HL-60 (cell line): ENCODE results near the gene RGL1.

Experiments
- DNase-seq, 2 experiments: peaks; one replicate each; pipeline ENCODE4 v3.0.0-alpha.2; 2010 to 2020; ENCODE audit warnings: low read depth in 1 of 2, low spot score in 1 of 2
- H3K27ac ChIP-seq: fragments of 250-450 bp; sonication (Bioruptor Pico); replicated peaks from 2 replicates; pipeline ENCODE4 v1.5.1; 2020; ENCODE audit warnings: mild to moderate bottlenecking, moderate library complexity
- H3K27me3 ChIP-seq: fragments of 250-450 bp; sonication (Bioruptor Pico); 2 replicates; pipeline ENCODE4 v1.5.1; 2021; ENCODE audit warnings: mild to moderate bottlenecking, moderate library complexity; ENCODE audit not compliant: insufficient read depth, poor library complexity, severe bottlenecking
- H3K4me3 ChIP-seq: replicated peaks from 2 replicates; pipeline ENCODE4 v1.5.1; 2011; ENCODE audit warnings: mild to moderate bottlenecking, control low read depth, low read length; ENCODE audit not compliant: insufficient read depth
- GABPA ChIP-seq: IDR thresholded peaks from 2 replicates; pipeline ENCODE4 v1.6.1; 2012; ENCODE audit warnings: low read depth
- POLR2AphosphoS5 ChIP-seq: IDR thresholded peaks from 2 replicates; pipeline ENCODE4 v1.6.1; 2012; ENCODE audit warnings: low read depth
- SPI1 ChIP-seq: IDR thresholded peaks from 2 replicates; pipeline ENCODE4 v1.6.1; 2012; ENCODE audit warnings: low read depth, mild to moderate bottlenecking, borderline replicate concordance
- TF ChIP-seq, protein P1 (sequence below): IDR thresholded peaks from one replicate; pipeline ENCODE4 v1.5.1; 2011; ENCODE audit warnings: low read length, control low read depth, inconsistent platforms; ENCODE audit not compliant: insufficient read depth
- TF ChIP-seq, protein P2 (sequence below): IDR thresholded peaks from 2 replicates; pipeline ENCODE4 v1.6.1; 2012; ENCODE audit warnings: low read depth; ENCODE audit not compliant: insufficient replicate concordance

The RGL1 gene

DNA sequence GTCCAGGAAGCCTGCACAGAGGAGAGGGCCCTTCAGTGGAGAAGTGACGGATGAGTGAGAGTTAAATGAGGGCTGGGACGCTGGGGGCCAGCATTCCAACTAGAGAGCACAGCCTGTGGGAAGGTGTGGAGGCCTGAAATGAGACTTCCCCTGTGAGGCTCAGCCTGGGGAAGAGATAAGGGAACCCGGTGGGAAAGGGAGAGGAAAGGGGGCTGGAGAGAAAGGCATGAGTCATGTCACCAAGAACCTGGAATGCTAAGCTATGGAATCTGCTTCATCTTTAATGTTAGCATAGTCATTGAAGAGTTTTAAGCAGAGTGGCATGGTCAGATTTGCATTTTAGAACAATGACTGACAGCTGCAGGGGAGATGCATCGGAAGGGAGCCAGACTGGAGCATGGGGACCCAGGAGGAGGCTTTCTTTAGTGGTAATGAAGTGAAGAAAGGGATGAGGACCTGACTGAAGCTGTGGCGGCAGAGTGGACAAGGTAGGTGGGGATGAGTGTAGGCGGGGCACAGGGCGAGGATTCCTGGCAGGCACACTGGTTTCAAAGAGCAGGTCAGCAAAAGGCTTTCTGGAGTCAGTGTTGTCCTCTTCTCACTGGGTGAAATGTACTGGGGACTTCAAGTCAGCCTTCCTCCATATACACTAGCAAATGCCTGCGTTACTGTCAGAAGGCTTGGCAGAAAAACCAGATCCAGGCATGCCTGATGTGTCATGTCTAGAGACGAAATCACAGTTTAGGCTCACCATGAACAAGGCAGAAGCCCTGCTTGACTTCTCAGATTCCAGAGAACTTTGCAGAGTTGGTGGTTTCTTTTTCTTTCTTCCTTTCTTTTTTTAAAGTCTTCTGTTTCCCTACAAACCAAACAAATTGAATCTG is 8.0 kb downstream of the RGL1 start:
- no peak for DNase-seq
- Histone ChIP-seq H3K27ac (no peak overlapping the region), H3K4me3 (no peak overlapping the region), H3K27me3 (no peaks in the 10 kb centered on the region)
- TF ChIP-seq SPI1 (no peak), GABPA (no peak), POLR2AphosphoS5 (no peak)
- TF ChIP-seq, protein P1, sequence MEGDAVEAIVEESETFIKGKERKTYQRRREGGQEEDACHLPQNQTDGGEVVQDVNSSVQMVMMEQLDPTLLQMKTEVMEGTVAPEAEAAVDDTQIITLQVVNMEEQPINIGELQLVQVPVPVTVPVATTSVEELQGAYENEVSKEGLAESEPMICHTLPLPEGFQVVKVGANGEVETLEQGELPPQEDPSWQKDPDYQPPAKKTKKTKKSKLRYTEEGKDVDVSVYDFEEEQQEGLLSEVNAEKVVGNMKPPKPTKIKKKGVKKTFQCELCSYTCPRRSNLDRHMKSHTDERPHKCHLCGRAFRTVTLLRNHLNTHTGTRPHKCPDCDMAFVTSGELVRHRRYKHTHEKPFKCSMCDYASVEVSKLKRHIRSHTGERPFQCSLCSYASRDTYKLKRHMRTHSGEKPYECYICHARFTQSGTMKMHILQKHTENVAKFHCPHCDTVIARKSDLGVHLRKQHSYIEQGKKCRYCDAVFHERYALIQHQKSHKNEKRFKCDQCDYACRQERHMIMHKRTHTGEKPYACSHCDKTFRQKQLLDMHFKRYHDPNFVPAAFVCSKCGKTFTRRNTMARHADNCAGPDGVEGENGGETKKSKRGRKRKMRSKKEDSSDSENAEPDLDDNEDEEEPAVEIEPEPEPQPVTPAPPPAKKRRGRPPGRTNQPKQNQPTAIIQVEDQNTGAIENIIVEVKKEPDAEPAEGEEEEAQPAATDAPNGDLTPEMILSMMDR = no peak
- TF ChIP-seq, protein P2, sequence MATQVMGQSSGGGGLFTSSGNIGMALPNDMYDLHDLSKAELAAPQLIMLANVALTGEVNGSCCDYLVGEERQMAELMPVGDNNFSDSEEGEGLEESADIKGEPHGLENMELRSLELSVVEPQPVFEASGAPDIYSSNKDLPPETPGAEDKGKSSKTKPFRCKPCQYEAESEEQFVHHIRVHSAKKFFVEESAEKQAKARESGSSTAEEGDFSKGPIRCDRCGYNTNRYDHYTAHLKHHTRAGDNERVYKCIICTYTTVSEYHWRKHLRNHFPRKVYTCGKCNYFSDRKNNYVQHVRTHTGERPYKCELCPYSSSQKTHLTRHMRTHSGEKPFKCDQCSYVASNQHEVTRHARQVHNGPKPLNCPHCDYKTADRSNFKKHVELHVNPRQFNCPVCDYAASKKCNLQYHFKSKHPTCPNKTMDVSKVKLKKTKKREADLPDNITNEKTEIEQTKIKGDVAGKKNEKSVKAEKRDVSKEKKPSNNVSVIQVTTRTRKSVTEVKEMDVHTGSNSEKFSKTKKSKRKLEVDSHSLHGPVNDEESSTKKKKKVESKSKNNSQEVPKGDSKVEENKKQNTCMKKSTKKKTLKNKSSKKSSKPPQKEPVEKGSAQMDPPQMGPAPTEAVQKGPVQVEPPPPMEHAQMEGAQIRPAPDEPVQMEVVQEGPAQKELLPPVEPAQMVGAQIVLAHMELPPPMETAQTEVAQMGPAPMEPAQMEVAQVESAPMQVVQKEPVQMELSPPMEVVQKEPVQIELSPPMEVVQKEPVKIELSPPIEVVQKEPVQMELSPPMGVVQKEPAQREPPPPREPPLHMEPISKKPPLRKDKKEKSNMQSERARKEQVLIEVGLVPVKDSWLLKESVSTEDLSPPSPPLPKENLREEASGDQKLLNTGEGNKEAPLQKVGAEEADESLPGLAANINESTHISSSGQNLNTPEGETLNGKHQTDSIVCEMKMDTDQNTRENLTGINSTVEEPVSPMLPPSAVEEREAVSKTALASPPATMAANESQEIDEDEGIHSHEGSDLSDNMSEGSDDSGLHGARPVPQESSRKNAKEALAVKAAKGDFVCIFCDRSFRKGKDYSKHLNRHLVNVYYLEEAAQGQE = no peak

DNA sequence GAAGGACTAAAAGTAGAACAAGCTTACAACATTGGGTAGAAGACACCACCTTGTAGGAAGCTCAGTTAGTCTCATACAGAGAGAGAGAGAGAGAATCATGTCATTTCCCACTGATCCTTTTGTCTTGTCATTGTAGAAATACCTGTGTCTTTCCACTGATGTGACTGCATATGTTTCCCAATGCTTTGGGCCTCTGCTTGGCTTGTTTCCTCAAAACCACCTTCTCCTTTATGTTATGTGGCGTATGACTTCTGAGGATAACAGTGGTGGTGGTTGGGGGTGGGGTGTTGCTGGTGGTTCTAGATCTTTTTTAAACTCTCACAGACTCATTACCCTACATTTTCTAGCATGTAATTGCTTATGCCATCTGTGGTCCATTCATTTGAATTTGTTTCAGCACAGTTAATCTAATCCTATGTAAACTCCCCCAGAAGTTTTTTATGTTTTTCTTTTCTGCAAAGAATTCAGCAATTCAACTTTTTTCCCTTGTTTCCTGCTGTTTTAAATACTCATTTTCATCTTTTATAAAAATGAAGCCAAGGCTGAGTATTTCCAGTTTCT is 9.3 kb downstream of the RGL1 start:
- DNase-seq = peak in 1 of 2 experiments; percentile 46
- no peaks in the 10 kb centered on the region for H3K27me3 ChIP-seq
- no peak overlapping the region for H3K27ac ChIP-seq
- TF ChIP-seq, protein P2 = no peak
- TF ChIP-seq, protein P1 = no peak
- TF ChIP-seq POLR2AphosphoS5 = no peak
- no peak for TF ChIP-seq GABPA
- no peak for TF ChIP-seq SPI1
- H3K4me3 ChIP-seq = no peak overlapping the region

DNA sequence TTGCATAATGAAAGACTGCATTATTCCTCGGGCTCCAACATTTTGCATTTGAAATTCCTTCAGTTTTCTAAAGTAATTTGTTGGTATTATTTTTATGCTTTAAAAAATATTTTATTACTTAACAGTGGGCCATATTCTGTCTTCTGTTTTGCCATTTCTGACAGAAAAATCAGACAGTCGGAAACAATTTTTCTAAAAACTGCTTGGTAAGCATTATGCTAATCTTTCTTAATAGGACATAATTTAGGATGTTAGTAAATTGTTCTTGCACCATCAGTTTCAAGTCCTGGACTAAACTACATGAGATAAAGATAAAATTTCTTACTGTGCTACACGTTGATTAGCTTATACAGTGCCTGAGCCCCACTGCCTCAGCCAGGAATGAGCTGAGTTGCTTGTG is 11.2 kb downstream of the RGL1 start:
- no peak overlapping the region for H3K27ac ChIP-seq
- no peak for TF ChIP-seq SPI1
- H3K4me3 ChIP-seq = no peak overlapping the region
- H3K27me3 ChIP-seq = no peaks in the 10 kb centered on the region
- no peak for DNase-seq

DNA sequence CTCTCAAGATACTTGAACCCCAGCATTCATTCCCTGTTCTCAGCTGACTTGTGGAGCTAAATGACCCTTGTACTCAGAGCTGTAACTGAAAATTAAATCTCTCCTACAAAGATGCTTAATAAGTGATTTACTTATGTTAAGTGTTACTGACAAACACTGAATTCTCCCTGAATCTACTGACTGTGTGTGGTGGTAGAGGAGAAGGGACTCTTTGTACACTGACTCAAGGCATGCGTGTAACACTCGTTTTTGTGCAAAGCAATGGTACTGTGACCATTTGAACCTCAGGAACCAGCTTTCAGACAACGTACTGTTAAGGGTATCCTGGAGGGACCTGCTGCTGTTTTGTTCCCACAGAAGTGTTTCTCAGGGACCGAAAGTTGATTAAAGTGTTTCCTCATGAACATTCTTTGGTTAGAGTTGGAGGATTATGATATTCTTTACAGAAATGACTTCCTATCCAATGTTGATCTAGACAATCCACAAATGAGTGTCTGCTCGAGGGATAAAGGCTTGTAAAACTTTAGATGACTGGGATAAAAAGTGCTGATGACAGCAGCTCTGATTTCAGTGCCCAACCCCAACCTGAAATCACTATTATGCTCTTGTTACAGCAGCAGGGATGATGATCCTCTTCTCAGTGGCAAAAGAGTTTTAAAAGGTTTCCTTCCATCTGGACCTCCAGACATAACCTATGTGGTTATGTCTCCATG is 12.8 kb downstream of the RGL1 start:
- TF ChIP-seq, protein P1 = no peak
- TF ChIP-seq GABPA (no peak), SPI1 (no peak), POLR2AphosphoS5 (no peak)
- TF ChIP-seq, protein P2 = no peak
- Histone ChIP-seq H3K27ac (no peak overlapping the region), H3K4me3 (no peak overlapping the region), H3K27me3 (no peaks in the 10 kb centered on the region)
- no peak for DNase-seq
